Liver (tissue), 3 donors: Measurements from ENCODE around the gene SLC12A2.

Experiments
- EGR1 ChIP-seq, 2 donors: IDR thresholded peaks; 2 replicates each; pipeline ENCODE4 v1.6.1; 2016 to 2018; ENCODE audit warnings: antibody characterized with exemption in 2 of 2, low read depth in 2 of 2
- GABPA ChIP-seq, 2 donors: IDR thresholded peaks in 1 of 2; conservative IDR thresholded peaks in 1 of 2; 2 replicates each; pipeline ENCODE4 v1.6.1; 2016; ENCODE audit warnings: antibody characterized with exemption in 2 of 2, mild to moderate bottlenecking in 1 of 2, moderate library complexity in 1 of 2
- RXRA ChIP-seq, 2 donors: IDR thresholded peaks; 2 replicates each; pipeline ENCODE4 v1.6.1; 2017 to 2018; ENCODE audit warnings: antibody characterized with exemption in 2 of 2, mild to moderate bottlenecking in 1 of 2
- TF ChIP-seq, protein P1 (sequence below): fragments of 150-350 bp; IDR thresholded peaks from 2 replicates; pipeline ENCODE4 v1.5.1; 2017; ENCODE audit warnings: improper control_type of control experiment, low read depth, low read length; ENCODE audit not compliant: missing input control
- TF ChIP-seq, protein P2 (sequence below): IDR thresholded peaks from 2 replicates; pipeline ENCODE4 v1.6.1; 2016; ENCODE audit warnings: antibody characterized with exemption
- TF ChIP-seq, protein P3 (sequence below): IDR thresholded peaks from 2 replicates; pipeline ENCODE4 v1.6.1; 2016; ENCODE audit warnings: antibody characterized with exemption, mild to moderate bottlenecking
- TF ChIP-seq, protein P4 (sequence below): IDR thresholded peaks from 2 replicates; pipeline ENCODE4 v1.6.1; 2016; ENCODE audit warnings: antibody characterized with exemption
- TF ChIP-seq, protein P5 (sequence below): IDR thresholded peaks from 2 replicates; pipeline ENCODE4 v1.6.1; 2016; ENCODE audit warnings: antibody characterized with exemption
- donor health status: healthy.
- donor health status: healthy.

DNA sequence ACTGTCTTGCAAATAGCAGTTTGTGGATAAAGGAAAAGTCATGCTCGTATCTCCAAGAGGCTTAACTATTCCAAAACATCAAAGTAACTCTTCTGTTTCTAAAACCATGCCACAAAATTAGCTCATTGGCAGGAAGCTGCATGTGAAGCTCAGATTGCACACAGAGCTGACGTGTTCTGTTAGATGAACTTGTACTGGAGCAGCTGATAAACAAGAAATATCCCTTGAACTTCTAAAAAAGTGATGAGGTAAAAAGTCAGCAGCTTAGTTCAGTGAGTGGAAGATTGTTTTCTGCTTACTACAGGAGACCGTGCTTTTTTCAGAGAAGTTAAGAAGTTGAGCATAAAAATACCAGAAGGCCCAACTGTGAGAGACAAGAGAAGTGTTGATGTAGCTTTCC is 113.2 kb downstream of the SLC12A2 start:
- TF ChIP-seq, protein P1, sequence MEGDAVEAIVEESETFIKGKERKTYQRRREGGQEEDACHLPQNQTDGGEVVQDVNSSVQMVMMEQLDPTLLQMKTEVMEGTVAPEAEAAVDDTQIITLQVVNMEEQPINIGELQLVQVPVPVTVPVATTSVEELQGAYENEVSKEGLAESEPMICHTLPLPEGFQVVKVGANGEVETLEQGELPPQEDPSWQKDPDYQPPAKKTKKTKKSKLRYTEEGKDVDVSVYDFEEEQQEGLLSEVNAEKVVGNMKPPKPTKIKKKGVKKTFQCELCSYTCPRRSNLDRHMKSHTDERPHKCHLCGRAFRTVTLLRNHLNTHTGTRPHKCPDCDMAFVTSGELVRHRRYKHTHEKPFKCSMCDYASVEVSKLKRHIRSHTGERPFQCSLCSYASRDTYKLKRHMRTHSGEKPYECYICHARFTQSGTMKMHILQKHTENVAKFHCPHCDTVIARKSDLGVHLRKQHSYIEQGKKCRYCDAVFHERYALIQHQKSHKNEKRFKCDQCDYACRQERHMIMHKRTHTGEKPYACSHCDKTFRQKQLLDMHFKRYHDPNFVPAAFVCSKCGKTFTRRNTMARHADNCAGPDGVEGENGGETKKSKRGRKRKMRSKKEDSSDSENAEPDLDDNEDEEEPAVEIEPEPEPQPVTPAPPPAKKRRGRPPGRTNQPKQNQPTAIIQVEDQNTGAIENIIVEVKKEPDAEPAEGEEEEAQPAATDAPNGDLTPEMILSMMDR: no peak
- TF ChIP-seq GABPA (IDR thresholded peaks at IDR 0.05 in 1 of 2, conservative IDR thresholded peaks at IDR 0.05 in 1 of 2): no peak
- TF ChIP-seq, protein P2, sequence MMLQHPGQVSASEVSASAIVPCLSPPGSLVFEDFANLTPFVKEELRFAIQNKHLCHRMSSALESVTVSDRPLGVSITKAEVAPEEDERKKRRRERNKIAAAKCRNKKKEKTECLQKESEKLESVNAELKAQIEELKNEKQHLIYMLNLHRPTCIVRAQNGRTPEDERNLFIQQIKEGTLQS: no peak
- no peak for TF ChIP-seq RXRA (IDR thresholded peaks at IDR 0.05)
- TF ChIP-seq, protein P3, sequence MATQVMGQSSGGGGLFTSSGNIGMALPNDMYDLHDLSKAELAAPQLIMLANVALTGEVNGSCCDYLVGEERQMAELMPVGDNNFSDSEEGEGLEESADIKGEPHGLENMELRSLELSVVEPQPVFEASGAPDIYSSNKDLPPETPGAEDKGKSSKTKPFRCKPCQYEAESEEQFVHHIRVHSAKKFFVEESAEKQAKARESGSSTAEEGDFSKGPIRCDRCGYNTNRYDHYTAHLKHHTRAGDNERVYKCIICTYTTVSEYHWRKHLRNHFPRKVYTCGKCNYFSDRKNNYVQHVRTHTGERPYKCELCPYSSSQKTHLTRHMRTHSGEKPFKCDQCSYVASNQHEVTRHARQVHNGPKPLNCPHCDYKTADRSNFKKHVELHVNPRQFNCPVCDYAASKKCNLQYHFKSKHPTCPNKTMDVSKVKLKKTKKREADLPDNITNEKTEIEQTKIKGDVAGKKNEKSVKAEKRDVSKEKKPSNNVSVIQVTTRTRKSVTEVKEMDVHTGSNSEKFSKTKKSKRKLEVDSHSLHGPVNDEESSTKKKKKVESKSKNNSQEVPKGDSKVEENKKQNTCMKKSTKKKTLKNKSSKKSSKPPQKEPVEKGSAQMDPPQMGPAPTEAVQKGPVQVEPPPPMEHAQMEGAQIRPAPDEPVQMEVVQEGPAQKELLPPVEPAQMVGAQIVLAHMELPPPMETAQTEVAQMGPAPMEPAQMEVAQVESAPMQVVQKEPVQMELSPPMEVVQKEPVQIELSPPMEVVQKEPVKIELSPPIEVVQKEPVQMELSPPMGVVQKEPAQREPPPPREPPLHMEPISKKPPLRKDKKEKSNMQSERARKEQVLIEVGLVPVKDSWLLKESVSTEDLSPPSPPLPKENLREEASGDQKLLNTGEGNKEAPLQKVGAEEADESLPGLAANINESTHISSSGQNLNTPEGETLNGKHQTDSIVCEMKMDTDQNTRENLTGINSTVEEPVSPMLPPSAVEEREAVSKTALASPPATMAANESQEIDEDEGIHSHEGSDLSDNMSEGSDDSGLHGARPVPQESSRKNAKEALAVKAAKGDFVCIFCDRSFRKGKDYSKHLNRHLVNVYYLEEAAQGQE: no peak
- no peak for TF ChIP-seq EGR1 (IDR thresholded peaks at IDR 0.05; ENCODE audit: low read depth in 2 of 2)
- TF ChIP-seq, protein P4, sequence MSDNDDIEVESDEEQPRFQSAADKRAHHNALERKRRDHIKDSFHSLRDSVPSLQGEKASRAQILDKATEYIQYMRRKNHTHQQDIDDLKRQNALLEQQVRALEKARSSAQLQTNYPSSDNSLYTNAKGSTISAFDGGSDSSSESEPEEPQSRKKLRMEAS: no peak
- TF ChIP-seq, protein P5, sequence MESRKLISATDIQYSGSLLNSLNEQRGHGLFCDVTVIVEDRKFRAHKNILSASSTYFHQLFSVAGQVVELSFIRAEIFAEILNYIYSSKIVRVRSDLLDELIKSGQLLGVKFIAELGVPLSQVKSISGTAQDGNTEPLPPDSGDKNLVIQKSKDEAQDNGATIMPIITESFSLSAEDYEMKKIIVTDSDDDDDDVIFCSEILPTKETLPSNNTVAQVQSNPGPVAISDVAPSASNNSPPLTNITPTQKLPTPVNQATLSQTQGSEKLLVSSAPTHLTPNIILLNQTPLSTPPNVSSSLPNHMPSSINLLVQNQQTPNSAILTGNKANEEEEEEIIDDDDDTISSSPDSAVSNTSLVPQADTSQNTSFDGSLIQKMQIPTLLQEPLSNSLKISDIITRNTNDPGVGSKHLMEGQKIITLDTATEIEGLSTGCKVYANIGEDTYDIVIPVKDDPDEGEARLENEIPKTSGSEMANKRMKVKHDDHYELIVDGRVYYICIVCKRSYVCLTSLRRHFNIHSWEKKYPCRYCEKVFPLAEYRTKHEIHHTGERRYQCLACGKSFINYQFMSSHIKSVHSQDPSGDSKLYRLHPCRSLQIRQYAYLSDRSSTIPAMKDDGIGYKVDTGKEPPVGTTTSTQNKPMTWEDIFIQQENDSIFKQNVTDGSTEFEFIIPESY: no peak
